Ascending aorta (tissue), 2 donors: ENCODE data around the gene HYOU1. TPM values are rescaled to one million over a fixed set of nuclear protein-coding genes. Genes with fewer than 3 reads are reported as not detected.

ENCODE experiments used
- DNase-seq, 2 donors: peaks; one replicate each; pipeline ENCODE4 v3.0.0-alpha.2; 2019; ENCODE audit warnings: low spot score in 2 of 2
- H3K27ac ChIP-seq, 2 donors: fragments of 200-600 bp; sonication (generic); one replicate each; pipeline ENCODE4 v1.5.1; 2016 to 2017; ENCODE audit warnings: mild to moderate bottlenecking in 1 of 2
- H3K27me3 ChIP-seq: fragments of 200-600 bp; sonication (generic); one replicate; pipeline ENCODE4 v1.5.1; 2017
- H3K36me3 ChIP-seq, 2 donors: fragments of 200-600 bp; sonication (generic); one replicate each; pipeline ENCODE4 v1.5.1; 2016
- H3K4me1 ChIP-seq, 2 donors: fragments of 200-600 bp; sonication (generic); one replicate each; pipeline ENCODE4 v1.5.1; 2016 to 2017; ENCODE audit warnings: mild to moderate bottlenecking in 1 of 2
- H3K4me3 ChIP-seq, 2 donors: fragments of 200-600 bp; sonication (generic); one replicate each; pipeline ENCODE4 v1.5.1; 2016 to 2017; ENCODE audit warnings: mild to moderate bottlenecking in 1 of 2
- H3K9me3 ChIP-seq, 2 donors: fragments of 200-600 bp; sonication (generic); one replicate each; pipeline ENCODE4 v1.5.1; 2016
- CTCF ChIP-seq, 3 experiments: fragments of 200-600 bp in 2 of 3; fragments of 450-650 bp in 1 of 3; sonication (generic) in 2 of 3; IDR thresholded peaks; one replicate each; pipeline ENCODE4 v1.5.1; 2016 to 2019; ENCODE audit warnings: antibody characterized with exemption in 3 of 3, mild to moderate bottlenecking in 1 of 3, moderate library complexity in 1 of 3
- intact Hi-C: fragments of 100-400 bp; cut with DNase I; formaldehyde crosslinking; loops from one replicate; pipeline ENCODE4 v1.15.1; 2023
- total RNA-seq: library from RNA; depleted of rRNA; stranded (reverse); fragments of >200 nt; gene quantifications from one replicate; pipeline ENCODE4 v1.1.0, GENCODE V29; 2016

Gene HYOU1
- total RNA-seq, 1 donor from 2014 or later, result 98.4 TPM

- no peak overlapping the region for H3K27ac ChIP-seq
- no peak overlapping the region for H3K4me3 ChIP-seq
- no peak for DNase-seq
- H3K9me3 ChIP-seq, result no peaks in the 10 kb centered on the region
- no peaks in the 10 kb centered on the region for H3K27me3 ChIP-seq
- intact Hi-C loops, result loop anchor here (2.0 kb wide), 1 partner anchor 33 kb away; the partner anchor contains the start of gene CENATAC
- peaks cover 5 to 13% of the 10 kb centered on the region in 2 donors for H3K4me1 ChIP-seq
- TF ChIP-seq CTCF (IDR thresholded peaks at IDR 0.05), result no peak
- no peaks in the 10 kb centered on the region for H3K36me3 ChIP-seq
Measured at GRCh38 chr11:119031912-119032280, 25.1 kb downstream of the HYOU1 start.

DNA sequence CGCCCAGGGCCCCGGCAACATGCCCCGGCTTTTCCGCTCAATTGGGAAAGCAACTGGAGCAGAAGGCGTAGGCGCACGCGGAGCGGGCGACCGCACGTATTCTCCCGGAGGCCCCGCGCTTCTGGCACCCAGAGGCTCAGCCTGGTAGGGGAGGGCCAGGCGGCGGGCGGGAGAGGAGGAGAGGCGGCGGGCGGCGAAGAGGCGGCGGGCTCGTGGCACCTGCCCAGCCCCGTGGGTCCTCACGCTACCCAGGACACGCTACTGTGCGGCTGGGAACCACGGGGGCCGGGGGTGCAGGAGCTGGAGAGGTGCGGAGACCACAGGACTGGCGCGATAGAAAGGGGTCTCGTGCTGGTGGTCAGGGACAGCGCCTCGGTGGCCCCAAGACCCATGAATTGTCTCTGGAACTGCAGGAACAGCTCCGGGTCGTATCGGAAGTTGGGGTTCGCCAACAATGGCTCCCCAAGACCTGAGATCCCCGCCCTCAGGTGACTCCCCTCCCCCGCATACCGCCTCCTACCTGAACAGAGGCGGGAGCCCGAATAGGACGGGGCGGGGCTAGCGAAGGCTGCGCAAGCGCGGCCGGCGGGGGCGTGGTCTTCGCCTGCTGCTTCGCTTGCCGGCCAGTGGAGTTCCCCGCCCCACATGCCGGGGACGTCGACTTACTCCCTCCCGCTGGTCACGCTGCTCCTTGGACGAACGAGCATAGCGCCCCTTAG, 26.5 kb downstream of the HYOU1 start, which contains the start of gene SLC37A4:
SLC37A4 (minus strand) TSS at position 549 of the 719 bp plus-strand sequence.
- Histone ChIP-seq H3K27me3 (no peaks in the 10 kb centered on the region), H3K27ac (peak within 1 kb of the TSS; percentile 61 to 77), H3K36me3 (peaks cover 0 to 3% of the 10 kb centered on the region in 2 donors), H3K4me3 (peak within 1 kb of the TSS; percentile 84 to 89), H3K9me3 (no peaks in the 10 kb centered on the region), H3K4me1 (peaks cover 5 to 13% of the 10 kb centered on the region in 2 donors)
- TF ChIP-seq CTCF (IDR thresholded peaks at IDR 0.05), result peak; percentile 84 to 90 (median 88)
- intact Hi-C loops, result loop anchor here (1.0 to 2.0 kb wide), 2 partner anchors 12 to 32 kb away; partner anchors contain the start of genes CENATAC, RPS25 and TRAPPC4
- DNase-seq, result peak; percentile 94 to 99

DNA sequence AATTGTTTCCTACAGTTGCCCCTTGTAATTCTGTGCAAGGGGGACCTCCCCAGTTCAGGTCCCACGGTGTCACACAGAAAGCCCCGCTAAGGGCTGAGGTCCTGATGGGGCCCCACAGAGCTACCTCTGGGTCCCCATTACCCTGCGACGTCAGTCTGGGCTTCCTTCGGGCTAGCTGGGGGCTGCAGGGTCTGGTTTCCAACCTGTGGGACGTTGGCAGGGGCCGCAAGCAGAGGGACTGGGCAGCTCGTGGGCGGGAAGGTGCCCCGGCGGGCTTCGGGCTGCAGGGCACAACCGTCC, 27.0 kb downstream of the HYOU1 start:
- no peak for DNase-seq
- peak overlapping the region; percentile 61 to 77 for H3K27ac ChIP-seq
- H3K4me3 ChIP-seq, result peak overlapping the region; percentile 84 to 89
- no peaks in the 10 kb centered on the region for H3K27me3 ChIP-seq
- peaks cover 5 to 13% of the 10 kb centered on the region in 2 donors for H3K4me1 ChIP-seq
- intact Hi-C loops, result loop anchor here (1.0 to 2.0 kb wide), 2 partner anchors 12 to 31 kb away; partner anchors contain the start of genes CENATAC, RPS25 and TRAPPC4
- H3K36me3 ChIP-seq, result peaks cover 0 to 8% of the 10 kb centered on the region in 2 donors
- H3K9me3 ChIP-seq, result no peaks in the 10 kb centered on the region
- TF ChIP-seq CTCF (IDR thresholded peaks at IDR 0.05), result no peak

GRCh38 chr11:119029340-119030028, 27.5 kb downstream of the HYOU1 start:
- Histone ChIP-seq H3K27me3 (no peaks in the 10 kb centered on the region), H3K4me1 (peaks cover 5 to 13% of the 10 kb centered on the region in 2 donors), H3K27ac (peak overlapping the region; percentile 61 to 77), H3K9me3 (no peaks in the 10 kb centered on the region), H3K4me3 (peak overlapping the region; percentile 84 to 89), H3K36me3 (peaks cover 0 to 13% of the 10 kb centered on the region in 2 donors)
- intact Hi-C loops, result loop anchor here (1.0 to 2.0 kb wide), 2 partner anchors 11 to 31 kb away; partner anchors contain the start of genes CENATAC, RPS25 and TRAPPC4
- TF ChIP-seq CTCF (IDR thresholded peaks at IDR 0.05), result no peak
- DNase-seq, result no peak

DNA sequence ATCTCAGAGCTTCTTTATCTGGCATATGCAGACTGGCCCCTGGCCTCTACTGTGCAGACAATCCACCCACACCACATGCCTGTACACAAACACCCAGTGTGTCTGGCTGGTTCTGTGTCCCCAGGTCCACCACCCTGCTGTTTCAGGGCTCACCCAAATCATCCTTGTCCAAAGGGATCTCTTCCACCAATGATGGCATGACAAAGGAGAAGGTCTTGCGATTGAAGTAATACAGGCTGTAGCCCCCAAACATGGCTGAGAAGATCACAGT, 28.0 kb downstream of the HYOU1 start:
- Histone ChIP-seq H3K9me3 (no peaks in the 10 kb centered on the region), H3K27me3 (no peaks in the 10 kb centered on the region), H3K4me1 (peaks cover 5 to 13% of the 10 kb centered on the region in 2 donors), H3K36me3 (peaks cover 0 to 18% of the 10 kb centered on the region in 2 donors), H3K4me3 (no peak overlapping the region), H3K27ac (peak overlapping the region in 1 of 2 donors; percentile 15)
- intact Hi-C loops, result no loop called here
- DNase-seq, result no peak
- TF ChIP-seq CTCF (IDR thresholded peaks at IDR 0.05), result no peak
